Measurements from ENCODE around the gene OCA2.

Gene OCA2

GRCh38 chr15:28001641-28002040 is 97.5 kb downstream of the OCA2 start:
- Histone ChIP-seq H3K27me3 (ENCODE audit: insufficient read depth, poor library complexity, severe bottlenecking) (no peaks in the 10 kb centered on the region), H3K4me3 (replicated peaks; ENCODE audit: insufficient read depth, low read length) (no peak overlapping the region), H3K27ac (replicated peaks) (no peak overlapping the region)
- TF ChIP-seq, protein P1, sequence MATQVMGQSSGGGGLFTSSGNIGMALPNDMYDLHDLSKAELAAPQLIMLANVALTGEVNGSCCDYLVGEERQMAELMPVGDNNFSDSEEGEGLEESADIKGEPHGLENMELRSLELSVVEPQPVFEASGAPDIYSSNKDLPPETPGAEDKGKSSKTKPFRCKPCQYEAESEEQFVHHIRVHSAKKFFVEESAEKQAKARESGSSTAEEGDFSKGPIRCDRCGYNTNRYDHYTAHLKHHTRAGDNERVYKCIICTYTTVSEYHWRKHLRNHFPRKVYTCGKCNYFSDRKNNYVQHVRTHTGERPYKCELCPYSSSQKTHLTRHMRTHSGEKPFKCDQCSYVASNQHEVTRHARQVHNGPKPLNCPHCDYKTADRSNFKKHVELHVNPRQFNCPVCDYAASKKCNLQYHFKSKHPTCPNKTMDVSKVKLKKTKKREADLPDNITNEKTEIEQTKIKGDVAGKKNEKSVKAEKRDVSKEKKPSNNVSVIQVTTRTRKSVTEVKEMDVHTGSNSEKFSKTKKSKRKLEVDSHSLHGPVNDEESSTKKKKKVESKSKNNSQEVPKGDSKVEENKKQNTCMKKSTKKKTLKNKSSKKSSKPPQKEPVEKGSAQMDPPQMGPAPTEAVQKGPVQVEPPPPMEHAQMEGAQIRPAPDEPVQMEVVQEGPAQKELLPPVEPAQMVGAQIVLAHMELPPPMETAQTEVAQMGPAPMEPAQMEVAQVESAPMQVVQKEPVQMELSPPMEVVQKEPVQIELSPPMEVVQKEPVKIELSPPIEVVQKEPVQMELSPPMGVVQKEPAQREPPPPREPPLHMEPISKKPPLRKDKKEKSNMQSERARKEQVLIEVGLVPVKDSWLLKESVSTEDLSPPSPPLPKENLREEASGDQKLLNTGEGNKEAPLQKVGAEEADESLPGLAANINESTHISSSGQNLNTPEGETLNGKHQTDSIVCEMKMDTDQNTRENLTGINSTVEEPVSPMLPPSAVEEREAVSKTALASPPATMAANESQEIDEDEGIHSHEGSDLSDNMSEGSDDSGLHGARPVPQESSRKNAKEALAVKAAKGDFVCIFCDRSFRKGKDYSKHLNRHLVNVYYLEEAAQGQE (IDR thresholded peaks at IDR 0.05; ENCODE audit: insufficient replicate concordance, low read depth), result no peak
- TF ChIP-seq POLR2AphosphoS5 (IDR thresholded peaks at IDR 0.05; ENCODE audit: low read depth), result no peak
- no peak for TF ChIP-seq SPI1 (IDR thresholded peaks at IDR 0.05; ENCODE audit: borderline replicate concordance, low read depth)
- TF ChIP-seq GABPA (IDR thresholded peaks at IDR 0.05; ENCODE audit: low read depth), result no peak
- TF ChIP-seq, protein P2, sequence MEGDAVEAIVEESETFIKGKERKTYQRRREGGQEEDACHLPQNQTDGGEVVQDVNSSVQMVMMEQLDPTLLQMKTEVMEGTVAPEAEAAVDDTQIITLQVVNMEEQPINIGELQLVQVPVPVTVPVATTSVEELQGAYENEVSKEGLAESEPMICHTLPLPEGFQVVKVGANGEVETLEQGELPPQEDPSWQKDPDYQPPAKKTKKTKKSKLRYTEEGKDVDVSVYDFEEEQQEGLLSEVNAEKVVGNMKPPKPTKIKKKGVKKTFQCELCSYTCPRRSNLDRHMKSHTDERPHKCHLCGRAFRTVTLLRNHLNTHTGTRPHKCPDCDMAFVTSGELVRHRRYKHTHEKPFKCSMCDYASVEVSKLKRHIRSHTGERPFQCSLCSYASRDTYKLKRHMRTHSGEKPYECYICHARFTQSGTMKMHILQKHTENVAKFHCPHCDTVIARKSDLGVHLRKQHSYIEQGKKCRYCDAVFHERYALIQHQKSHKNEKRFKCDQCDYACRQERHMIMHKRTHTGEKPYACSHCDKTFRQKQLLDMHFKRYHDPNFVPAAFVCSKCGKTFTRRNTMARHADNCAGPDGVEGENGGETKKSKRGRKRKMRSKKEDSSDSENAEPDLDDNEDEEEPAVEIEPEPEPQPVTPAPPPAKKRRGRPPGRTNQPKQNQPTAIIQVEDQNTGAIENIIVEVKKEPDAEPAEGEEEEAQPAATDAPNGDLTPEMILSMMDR (IDR thresholded peaks at IDR 0.05; ENCODE audit: insufficient read depth, low read length), result no peak
- DNase-seq (ENCODE audit: low read depth in 1 of 2, low spot score in 1 of 2), result no peak

- H3K27me3 ChIP-seq (ENCODE audit: insufficient read depth, poor library complexity, severe bottlenecking), result no peaks in the 10 kb centered on the region
- H3K27ac ChIP-seq (replicated peaks), result no peak overlapping the region
- H3K4me3 ChIP-seq (replicated peaks; ENCODE audit: insufficient read depth, low read length), result no peak overlapping the region
- DNase-seq (ENCODE audit: low read depth in 1 of 2, low spot score in 1 of 2), result no peak
- TF ChIP-seq SPI1 (IDR thresholded peaks at IDR 0.05; ENCODE audit: borderline replicate concordance, low read depth), result no peak
- no peak for TF ChIP-seq GABPA (IDR thresholded peaks at IDR 0.05; ENCODE audit: low read depth)
- TF ChIP-seq, protein P1 (IDR thresholded peaks at IDR 0.05; ENCODE audit: insufficient replicate concordance, low read depth), result no peak
- TF ChIP-seq POLR2AphosphoS5 (IDR thresholded peaks at IDR 0.05; ENCODE audit: low read depth), result no peak
- TF ChIP-seq, protein P2 (IDR thresholded peaks at IDR 0.05; ENCODE audit: insufficient read depth, low read length), result no peak
Observed at GRCh38 chr15:27993996-27994780, 104.9 kb downstream of the OCA2 start.

- no peak for DNase-seq (ENCODE audit: low read depth in 1 of 2, low spot score in 1 of 2)
- H3K27me3 ChIP-seq (ENCODE audit: insufficient read depth, poor library complexity, severe bottlenecking), result no peaks in the 10 kb centered on the region
- no peak for TF ChIP-seq GABPA (IDR thresholded peaks at IDR 0.05; ENCODE audit: low read depth)
- TF ChIP-seq, protein P2 (IDR thresholded peaks at IDR 0.05; ENCODE audit: insufficient read depth, low read length), result no peak
- TF ChIP-seq, protein P1 (IDR thresholded peaks at IDR 0.05; ENCODE audit: insufficient replicate concordance, low read depth), result no peak
- no peak for TF ChIP-seq SPI1 (IDR thresholded peaks at IDR 0.05; ENCODE audit: borderline replicate concordance, low read depth)
- no peak for TF ChIP-seq POLR2AphosphoS5 (IDR thresholded peaks at IDR 0.05; ENCODE audit: low read depth)
- H3K4me3 ChIP-seq (replicated peaks; ENCODE audit: insufficient read depth, low read length), result no peak overlapping the region
- no peak overlapping the region for H3K27ac ChIP-seq (replicated peaks)
Observed at GRCh38 chr15:27993544-27993943, 105.6 kb downstream of the OCA2 start.

All from HL-60 (cell line).